Activated T-helper 9 cell treated with anti-CD3 and anti-CD28 coated beads, Interleukin-2, amount 50 U/mL, for 16 hours (primary cell): ENCODE results near the gene LRRC17.
"Not testable (repeated sequence)": the region's sequence is repeated elsewhere in the genome, so short reads cannot be mapped to it uniquely, and the experiment has no call there.

Experiments
- DNase-seq: peaks from one replicate; pipeline ENCODE4 v3.0.0-alpha.2; 2020; ENCODE audit warnings: low read depth

Gene LRRC17

DNA sequence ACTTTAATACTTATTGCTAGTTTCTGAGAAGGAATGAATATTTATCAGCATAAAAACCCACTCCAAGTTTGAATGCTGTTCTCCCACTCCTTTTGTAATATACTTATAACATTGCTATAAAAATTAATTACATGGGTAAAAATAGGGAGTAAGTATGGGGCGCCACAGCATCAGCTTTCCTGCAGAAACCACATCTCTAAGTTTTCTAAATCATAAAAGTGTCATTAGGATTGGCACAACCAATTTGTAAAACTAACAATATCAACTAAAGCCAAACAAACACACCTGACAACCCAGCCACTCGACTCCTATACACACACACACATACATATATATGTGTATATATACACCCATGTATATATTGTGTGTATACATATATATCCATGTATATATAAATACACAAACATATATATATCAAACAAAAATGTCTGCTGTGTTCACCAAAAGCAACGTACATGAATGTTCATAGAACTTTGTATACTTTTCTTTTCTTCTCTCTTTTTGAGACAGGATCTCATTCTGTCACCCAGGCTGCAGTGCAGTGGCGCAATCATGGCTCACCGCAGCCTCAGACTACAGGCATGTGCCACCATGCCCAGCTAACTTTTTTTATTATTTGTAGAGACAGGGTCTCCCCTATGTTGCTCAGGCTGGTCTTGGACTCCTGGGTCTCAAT lies 14.8 kb upstream of the LRRC17 start:
- DNase-seq: no peak

DNA sequence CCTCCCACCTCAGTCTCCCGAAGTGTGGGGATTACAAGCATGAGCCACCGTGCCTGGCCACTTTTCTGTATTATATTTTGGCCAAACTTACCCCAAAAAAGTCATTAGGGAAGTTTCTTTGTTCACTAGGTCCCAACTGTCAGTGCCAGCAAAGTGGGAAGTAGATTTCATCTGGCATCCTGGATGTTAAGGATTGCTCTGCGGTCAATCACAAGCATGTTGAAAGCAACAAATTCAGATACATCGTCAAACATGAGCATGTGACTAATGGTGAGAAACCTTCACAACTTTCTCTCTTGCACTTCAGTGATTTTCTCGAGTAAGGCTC lies 14.3 kb upstream of the LRRC17 start:
- no peak for DNase-seq

GRCh38 chr7:102902052-102902451 lies 10.7 kb upstream of the LRRC17 start:
- not testable (repeated sequence) for DNase-seq

GRCh38 chr7:102903576-102903975 lies 9.2 kb upstream of the LRRC17 start:
- not testable (repeated sequence) for DNase-seq

GRCh38 chr7:102908676-102909075 lies 4.1 kb upstream of the LRRC17 start:
- DNase-seq: no peak

GRCh38 chr7:102913826-102914225 lies 1.0 kb downstream of the LRRC17 start:
- DNase-seq: no peak

DNA sequence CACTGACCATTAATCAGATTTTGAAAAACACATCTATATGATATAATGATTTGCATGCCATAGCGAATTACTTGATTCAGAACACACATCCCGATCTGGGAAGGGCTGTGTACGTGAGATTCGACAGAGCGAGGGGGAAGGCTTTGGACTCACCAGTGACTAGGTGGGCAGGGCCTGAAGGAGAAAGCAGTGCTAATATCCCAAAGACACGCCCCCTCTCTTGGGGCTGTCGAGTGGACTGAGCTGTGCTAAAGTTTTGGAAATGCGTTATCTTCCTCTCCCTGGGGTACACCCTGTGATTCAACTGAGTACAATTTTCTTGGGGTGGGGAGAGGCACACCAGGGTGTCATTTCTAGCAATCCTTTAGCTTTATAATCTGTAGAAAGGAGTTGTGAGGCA lies 1.8 kb downstream of the LRRC17 start:
- DNase-seq: no peak

DNA sequence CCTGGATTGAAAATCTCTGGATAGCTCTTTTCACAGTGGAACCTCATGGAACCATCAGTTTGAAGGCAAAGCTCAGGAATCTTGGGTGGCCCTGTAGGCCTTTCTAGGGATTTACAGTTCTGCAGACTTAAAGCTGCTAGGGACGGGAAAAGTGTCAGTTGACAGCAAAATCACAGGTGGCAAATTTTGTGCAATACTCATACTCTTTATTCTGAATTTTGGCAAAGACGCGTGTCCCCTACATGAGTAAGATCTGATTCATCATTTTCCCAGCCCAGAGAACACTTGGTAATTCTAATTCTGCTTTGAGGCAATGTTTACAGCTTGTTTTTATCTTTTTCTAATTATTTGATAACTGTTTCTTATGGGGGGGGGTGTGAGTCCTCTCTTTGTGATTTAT lies 3.6 kb downstream of the LRRC17 start:
- no peak for DNase-seq

DNA sequence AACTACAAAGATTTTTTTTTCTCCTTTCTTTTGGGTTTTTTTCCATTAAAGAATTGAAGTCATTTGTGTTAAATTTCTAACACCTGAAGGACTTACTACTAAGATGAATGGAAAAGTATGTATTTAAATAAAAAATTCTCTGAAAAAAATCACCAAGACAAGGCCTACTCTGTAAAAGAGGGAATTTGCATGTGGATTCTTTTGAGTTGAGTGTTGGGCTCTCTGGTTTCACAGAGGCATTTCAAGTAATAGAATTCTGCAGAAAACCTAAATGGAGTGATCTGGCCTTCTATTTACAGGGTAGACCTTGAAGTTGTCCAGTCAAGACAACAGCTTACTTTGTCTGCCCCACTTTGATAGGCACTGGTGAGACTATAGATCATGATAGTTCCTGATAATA lies 4.1 kb downstream of the LRRC17 start:
- no peak for DNase-seq

- no peak for DNase-seq
These were observed 4.9 kb downstream of the LRRC17 start for GRCh38 chr7:102917436-102918353.

DNA sequence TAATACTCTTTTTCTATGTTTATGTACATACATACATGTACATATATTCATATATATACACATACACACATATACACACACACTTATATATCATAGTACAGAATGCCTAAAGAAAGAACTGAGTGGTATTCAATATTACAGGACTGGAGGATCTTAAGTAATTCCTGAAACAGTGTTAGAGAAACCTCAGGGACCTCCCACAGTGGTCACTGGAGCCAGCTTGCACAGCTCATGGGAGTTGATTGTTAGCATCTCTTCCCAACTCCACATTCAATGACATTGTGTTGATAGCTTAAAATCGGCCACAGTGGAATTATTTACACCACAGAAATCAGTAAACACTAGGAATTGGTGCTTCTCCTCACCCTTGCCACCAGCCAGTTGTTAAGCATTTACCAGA lies 6.0 kb downstream of the LRRC17 start:
- no peak for DNase-seq

GRCh38 chr7:102925976-102926782 lies 13.4 kb downstream of the LRRC17 start:
- DNase-seq: no peak

- no peak for DNase-seq
These were observed 14.0 kb downstream of the LRRC17 start for GRCh38 chr7:102926783-102927140.

- DNase-seq: no peak
These were observed 14.6 kb downstream of the LRRC17 start for GRCh38 chr7:102927312-102927933.

- no peak for DNase-seq
These were observed 19.0 kb downstream of the LRRC17 start for GRCh38 chr7:102931757-102932156.

DNA sequence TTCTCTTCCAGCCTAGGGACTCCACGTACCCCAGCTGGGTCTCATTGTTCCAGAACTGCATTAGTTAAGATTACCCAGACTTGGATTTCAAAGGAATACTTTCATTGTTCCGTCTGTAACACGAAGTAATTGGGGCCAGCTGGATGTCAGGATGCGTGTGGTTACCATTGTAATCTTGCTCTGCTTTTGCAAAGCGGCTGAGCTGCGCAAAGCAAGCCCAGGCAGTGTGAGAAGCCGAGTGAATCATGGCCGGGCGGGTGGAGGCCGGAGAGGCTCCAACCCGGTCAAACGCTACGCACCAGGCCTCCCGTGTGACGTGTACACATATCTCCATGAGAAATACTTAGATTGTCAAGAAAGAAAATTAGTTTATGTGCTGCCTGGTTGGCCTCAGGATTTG lies 21.0 kb downstream of the LRRC17 start:
- no peak for DNase-seq

- no peak for DNase-seq
These were observed 21.4 kb downstream of the LRRC17 start for GRCh38 chr7:102934239-102934638.

GRCh38 chr7:102934701-102935100 lies 21.9 kb downstream of the LRRC17 start:
- DNase-seq: no peak

DNA sequence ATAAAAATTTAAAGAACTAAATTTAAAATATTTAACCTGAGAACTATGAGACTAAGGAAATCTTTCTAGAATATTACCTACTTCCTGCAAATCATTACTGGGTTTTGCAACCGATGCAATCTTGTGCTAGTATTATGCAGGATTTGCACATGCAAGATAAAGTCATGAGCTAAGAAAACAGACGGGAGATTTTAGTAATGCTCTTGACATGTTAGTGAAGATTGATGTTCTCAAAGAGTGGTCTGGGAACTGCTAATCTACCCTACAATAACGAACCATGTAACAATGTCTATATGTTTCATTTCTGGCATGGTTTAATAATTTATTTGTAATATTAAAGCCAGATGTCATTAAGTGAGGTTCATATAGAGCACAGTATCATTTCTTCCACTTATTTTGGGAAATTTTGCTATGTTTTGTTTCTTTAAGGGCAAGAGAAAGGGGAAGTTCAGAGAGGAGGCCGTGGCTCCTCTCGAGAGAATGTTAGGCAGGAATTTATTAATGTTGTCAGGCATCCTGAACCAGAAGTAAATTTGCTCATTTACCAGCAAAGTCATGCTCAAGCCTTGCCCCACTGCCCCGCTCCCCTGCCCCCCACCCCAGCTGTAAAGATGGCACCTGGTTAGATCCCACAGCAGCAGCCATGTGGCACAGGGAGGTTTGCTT lies 22.8 kb downstream of the LRRC17 start:
- DNase-seq: no peak

DNA sequence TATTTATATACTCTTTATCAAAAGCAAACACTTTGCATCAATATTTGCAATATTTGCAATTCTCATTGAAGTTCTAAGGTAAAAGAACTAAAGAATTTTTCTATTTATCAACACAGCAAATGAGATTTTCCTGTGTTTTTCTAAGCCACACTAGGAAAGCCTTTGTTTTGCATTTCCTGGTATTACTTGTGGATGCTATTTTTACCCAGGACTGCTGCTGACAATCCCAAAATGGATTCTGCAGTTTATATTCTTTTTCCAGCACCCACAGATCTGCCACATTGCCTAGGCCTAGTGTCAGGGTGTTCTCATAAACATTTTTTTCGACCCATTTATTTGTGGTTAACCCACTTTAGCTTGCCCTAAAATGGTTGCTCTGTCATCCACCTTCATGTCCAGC lies 25.9 kb downstream of the LRRC17 start:
- no peak for DNase-seq

DNA sequence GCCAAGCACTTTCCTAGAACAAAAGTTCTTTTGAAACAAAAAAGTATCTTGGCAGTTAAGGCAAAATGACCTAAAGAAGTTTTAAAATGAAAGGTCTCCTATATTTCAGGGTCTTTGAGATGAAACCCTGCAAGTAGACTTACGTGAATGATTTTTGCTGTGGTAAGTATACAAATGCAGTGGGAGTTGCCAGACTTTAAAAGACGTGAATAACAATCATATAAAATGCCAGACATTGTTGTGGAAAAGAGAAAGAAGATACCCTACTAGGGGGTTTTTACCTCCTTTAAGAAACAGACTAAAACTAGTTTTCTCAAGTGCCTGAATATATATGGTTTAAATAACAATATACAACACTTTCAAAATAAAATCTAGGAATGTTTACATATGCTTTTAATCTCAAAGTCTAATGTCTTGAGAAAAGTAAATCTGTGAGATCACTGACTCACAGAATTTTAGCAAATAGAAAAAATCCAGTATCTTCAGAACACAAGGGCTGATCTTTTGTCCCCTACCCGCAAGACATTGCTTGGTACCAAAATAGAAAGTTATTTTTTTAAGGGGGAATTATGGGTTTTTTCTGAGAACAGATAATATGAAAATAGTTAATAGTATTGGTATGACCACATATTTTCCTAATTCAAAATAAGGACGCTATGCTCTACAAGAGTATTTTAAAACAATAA lies 29.5 kb downstream of the LRRC17 start:
- DNase-seq: no peak
